BE2C (cell line): ENCODE results near the gene TIGD7.
"Not testable (repeated sequence)": the region's sequence is repeated elsewhere in the genome, so short reads cannot be mapped to it uniquely, and the experiment has no call there.

ENCODE experiments used
- DNase-seq: peaks from one replicate; pipeline ENCODE4 v3.0.0-alpha.2; 2020
- H3K27me3 ChIP-seq: fragments of 250-450 bp; sonication (Bioruptor Pico); 2 replicates; pipeline ENCODE4 v1.5.1; 2020; ENCODE audit warnings: mild to moderate bottlenecking
- H3K36me3 ChIP-seq: fragments of 250-450 bp; sonication (Bioruptor Pico); 2 replicates; pipeline ENCODE4 v1.5.1; 2020; ENCODE audit warnings: mild to moderate bottlenecking
- H3K4me1 ChIP-seq: fragments of 250-450 bp; sonication (Bioruptor Pico); 2 replicates; pipeline ENCODE4 v1.5.1; 2020
- H3K4me3 ChIP-seq: 2 replicates; pipeline ENCODE4 v1.5.1; 2011; ENCODE audit warnings: low read depth, low read length
- H3K9me3 ChIP-seq: fragments of 250-450 bp; sonication (Bioruptor Pico); 2 replicates; pipeline ENCODE4 v1.5.1; 2020
- TF ChIP-seq, protein P1 (sequence below): IDR thresholded peaks from 2 replicates; pipeline ENCODE4 v1.5.1; 2012; ENCODE audit warnings: mild to moderate bottlenecking, low read depth, low read length

The TIGD7 gene

DNA sequence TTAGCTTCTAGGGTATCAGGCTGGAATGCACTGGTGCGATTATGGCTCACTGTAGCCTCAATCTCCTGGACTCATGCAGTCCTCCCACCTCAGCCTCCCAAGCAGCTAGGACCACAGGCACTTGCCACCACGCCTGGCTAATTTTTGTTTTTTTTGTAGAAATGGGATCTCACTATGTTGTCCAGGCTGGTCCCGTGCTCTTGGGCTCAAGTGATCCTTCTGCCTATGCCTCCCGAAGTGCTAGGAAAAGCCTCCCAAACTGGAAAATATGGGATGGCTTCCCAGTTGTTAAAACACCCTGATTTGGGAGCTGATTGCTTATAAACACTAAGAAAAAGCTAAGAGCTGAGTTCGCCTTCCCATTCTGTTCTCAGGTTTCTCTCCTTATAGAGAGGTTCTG is 28.6 kb downstream of the TIGD7 start:
- peaks cover 3% of the 10 kb centered on the region; the same call in 1 of the 2 replicates for H3K4me1 ChIP-seq
- no peak overlapping the region for H3K4me3 ChIP-seq
- no peaks in the 10 kb centered on the region for H3K36me3 ChIP-seq

GRCh38 chr16:3274947-3275346 is 30.3 kb downstream of the TIGD7 start:
- TF ChIP-seq, protein P1, sequence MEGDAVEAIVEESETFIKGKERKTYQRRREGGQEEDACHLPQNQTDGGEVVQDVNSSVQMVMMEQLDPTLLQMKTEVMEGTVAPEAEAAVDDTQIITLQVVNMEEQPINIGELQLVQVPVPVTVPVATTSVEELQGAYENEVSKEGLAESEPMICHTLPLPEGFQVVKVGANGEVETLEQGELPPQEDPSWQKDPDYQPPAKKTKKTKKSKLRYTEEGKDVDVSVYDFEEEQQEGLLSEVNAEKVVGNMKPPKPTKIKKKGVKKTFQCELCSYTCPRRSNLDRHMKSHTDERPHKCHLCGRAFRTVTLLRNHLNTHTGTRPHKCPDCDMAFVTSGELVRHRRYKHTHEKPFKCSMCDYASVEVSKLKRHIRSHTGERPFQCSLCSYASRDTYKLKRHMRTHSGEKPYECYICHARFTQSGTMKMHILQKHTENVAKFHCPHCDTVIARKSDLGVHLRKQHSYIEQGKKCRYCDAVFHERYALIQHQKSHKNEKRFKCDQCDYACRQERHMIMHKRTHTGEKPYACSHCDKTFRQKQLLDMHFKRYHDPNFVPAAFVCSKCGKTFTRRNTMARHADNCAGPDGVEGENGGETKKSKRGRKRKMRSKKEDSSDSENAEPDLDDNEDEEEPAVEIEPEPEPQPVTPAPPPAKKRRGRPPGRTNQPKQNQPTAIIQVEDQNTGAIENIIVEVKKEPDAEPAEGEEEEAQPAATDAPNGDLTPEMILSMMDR: no peak
- peaks cover 18% of the 10 kb centered on the region for H3K27me3 ChIP-seq
- no peaks in the 10 kb centered on the region for H3K9me3 ChIP-seq
- no peak overlapping the region for H3K4me3 ChIP-seq
- H3K36me3 ChIP-seq: no peaks in the 10 kb centered on the region
- peaks cover 3% of the 10 kb centered on the region; the same call in 1 of the 2 replicates for H3K4me1 ChIP-seq
- no peak for DNase-seq

More for the DNA sequence above, 28.6 kb downstream of the TIGD7 start:
- TF ChIP-seq, protein P1: no peak
- Histone ChIP-seq H3K27me3 (peaks cover 18% of the 10 kb centered on the region), H3K9me3 (no peaks in the 10 kb centered on the region)
- no peak for DNase-seq

DNA sequence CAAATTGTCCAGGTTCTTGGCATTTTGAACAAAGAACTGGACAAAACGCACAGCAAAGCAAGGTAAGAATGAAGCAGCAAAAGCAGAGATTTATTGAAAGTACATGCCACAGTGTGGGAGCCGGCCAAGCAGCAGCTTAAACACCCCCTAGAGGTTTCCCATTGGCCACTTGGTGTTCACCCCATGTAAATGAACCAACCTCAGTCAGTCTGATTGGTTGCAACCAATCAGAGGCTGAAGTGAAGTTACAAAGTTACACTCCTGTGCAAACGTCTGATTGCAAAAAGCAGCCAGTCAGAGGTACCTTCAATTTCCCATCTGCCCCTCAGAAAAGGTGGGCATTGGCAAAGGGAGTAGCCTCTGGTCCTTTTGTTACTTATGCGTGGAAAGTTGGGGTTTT is 30.7 kb downstream of the TIGD7 start:
- peaks cover 3% of the 10 kb centered on the region; the same call in 1 of the 2 replicates for H3K4me1 ChIP-seq
- H3K27me3 ChIP-seq: peaks cover 18% of the 10 kb centered on the region
- H3K9me3 ChIP-seq: no peaks in the 10 kb centered on the region
- no peak overlapping the region for H3K4me3 ChIP-seq
- H3K36me3 ChIP-seq: no peaks in the 10 kb centered on the region
- DNase-seq: peak; percentile 57
- TF ChIP-seq, protein P1: no peak

- not testable (repeated sequence) for DNase-seq, H3K4me1 ChIP-seq, H3K9me3 ChIP-seq, H3K27me3 ChIP-seq, H3K4me3 ChIP-seq, H3K36me3 ChIP-seq
Observed at GRCh38 chr16:3271281-3271680, 33.9 kb downstream of the TIGD7 start.

DNA sequence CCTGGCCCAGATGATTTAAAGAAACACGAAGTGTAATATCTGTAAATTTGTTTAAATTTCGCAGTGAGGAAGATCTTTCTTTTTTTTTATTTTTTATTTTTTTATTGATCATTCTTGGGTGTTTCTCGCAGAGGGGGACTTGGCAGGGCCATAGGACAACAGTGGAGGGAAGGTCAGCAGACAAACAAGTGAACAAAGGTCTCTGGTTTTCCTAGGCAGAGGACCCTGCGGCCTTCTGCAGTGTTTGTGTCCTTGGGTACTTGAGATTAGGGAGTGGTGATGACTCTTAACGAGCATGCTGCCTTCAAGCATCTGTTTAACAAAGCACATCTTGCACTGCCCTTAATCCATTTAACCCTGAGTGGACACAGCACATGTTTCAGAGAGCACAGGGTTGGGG is 34.5 kb downstream of the TIGD7 start:
- not testable (repeated sequence) for H3K27me3 ChIP-seq, H3K36me3 ChIP-seq, H3K9me3 ChIP-seq, H3K4me3 ChIP-seq, DNase-seq, H3K4me1 ChIP-seq

GRCh38 chr16:3268294-3268693 is 36.9 kb downstream of the TIGD7 start:
- H3K36me3 ChIP-seq: no peaks in the 10 kb centered on the region
- TF ChIP-seq, protein P1: no peak
- H3K27me3 ChIP-seq: no peaks in the 10 kb centered on the region
- no peaks in the 10 kb centered on the region for H3K4me1 ChIP-seq
- H3K9me3 ChIP-seq: no peaks in the 10 kb centered on the region
- no peak overlapping the region for H3K4me3 ChIP-seq
- no peak for DNase-seq

DNA sequence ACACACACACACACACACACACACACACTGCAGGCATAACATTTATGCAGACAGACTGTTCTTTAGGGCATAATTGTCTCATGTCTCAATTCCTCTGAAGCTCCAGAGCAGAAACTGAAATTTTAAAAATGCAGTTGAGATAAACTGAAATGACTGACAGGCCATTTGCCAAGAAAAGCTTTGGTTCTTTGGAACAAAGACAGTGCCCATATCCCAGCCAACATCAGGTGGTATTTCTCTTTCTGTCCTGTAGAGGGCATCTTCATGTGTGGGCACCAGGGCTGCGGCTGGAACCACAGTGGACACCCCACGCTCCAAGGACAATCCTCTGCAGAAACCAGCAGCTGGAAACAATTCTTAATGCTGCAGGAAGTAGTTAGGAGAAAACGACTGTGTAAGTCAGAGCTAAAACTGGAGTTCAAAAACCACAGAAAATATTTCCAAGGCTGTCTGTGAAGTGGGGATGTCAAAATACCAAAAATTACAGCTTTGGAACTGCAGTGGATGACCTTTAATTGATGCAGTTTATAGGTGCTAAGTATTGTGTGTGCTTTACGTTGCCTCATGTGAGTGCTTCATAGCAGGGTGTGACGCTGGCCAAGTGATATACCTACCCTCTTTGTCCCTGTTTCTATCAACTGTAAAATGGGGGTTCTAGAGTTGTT is 38.2 kb downstream of the TIGD7 start:
- no peaks in the 10 kb centered on the region for H3K36me3 ChIP-seq
- no peaks in the 10 kb centered on the region for H3K27me3 ChIP-seq
- no peak overlapping the region for H3K4me3 ChIP-seq
- H3K9me3 ChIP-seq: no peaks in the 10 kb centered on the region
- DNase-seq: peak; percentile 44
- TF ChIP-seq, protein P1: peak; percentile 87
- H3K4me1 ChIP-seq: no peaks in the 10 kb centered on the region
